ENCODE measurements around the gene GOSR1.
"Not testable (repeated sequence)": the region's sequence is repeated elsewhere in the genome, so short reads cannot be mapped to it uniquely, and the experiment has no call there.

The GOSR1 gene

GRCh38 chr17:30564422-30565072, 87.3 kb downstream of the GOSR1 start:
- not testable (repeated sequence) for DNase-seq; ATAC-seq (replicated peaks); H3K4me1 Mint-ChIP-seq (ENCODE audit: low read depth in 2 of 2); H3K4me3 Mint-ChIP-seq; H3K27ac Mint-ChIP-seq; H3K9me3 Mint-ChIP-seq; H3K36me3 Mint-ChIP-seq (ENCODE audit: insufficient read depth)
- peaks cover 29 to 65% of the 10 kb centered on the region in 2 donors for H3K27me3 Mint-ChIP-seq

GRCh38 chr17:30565073-30565935, 88.1 kb downstream of the GOSR1 start:
- no peak overlapping the region for H3K27ac Mint-ChIP-seq
- peaks cover 0 to 2% of the 10 kb centered on the region in 2 donors for H3K4me1 Mint-ChIP-seq (ENCODE audit: low read depth in 2 of 2)
- H3K36me3 Mint-ChIP-seq (ENCODE audit: insufficient read depth): peaks cover 7% of the 10 kb centered on the region
- DNase-seq (no peak), ATAC-seq (replicated peaks) (no peak)
- no peak overlapping the region for H3K4me3 Mint-ChIP-seq
- no peaks in the 10 kb centered on the region for H3K9me3 Mint-ChIP-seq
- peaks cover 29 to 65% of the 10 kb centered on the region in 2 donors for H3K27me3 Mint-ChIP-seq

GRCh38 chr17:30566104-30566503, 88.9 kb downstream of the GOSR1 start:
- peaks cover 29 to 65% of the 10 kb centered on the region in 2 donors for H3K27me3 Mint-ChIP-seq
- not testable (repeated sequence) for H3K36me3 Mint-ChIP-seq (ENCODE audit: insufficient read depth); H3K9me3 Mint-ChIP-seq; H3K4me3 Mint-ChIP-seq; ATAC-seq (replicated peaks); DNase-seq; H3K4me1 Mint-ChIP-seq (ENCODE audit: low read depth in 2 of 2); H3K27ac Mint-ChIP-seq

GRCh38 chr17:30566516-30567225, 89.5 kb downstream of the GOSR1 start:
- not testable (repeated sequence) for H3K36me3 Mint-ChIP-seq (ENCODE audit: insufficient read depth); H3K4me1 Mint-ChIP-seq (ENCODE audit: low read depth in 2 of 2); DNase-seq; ATAC-seq (replicated peaks); H3K4me3 Mint-ChIP-seq; H3K27ac Mint-ChIP-seq; H3K9me3 Mint-ChIP-seq
- peaks cover 29 to 69% of the 10 kb centered on the region in 2 donors for H3K27me3 Mint-ChIP-seq

- DNase-seq (no peak), ATAC-seq (replicated peaks) (no peak)
- no peak overlapping the region for H3K4me3 Mint-ChIP-seq
- H3K27me3 Mint-ChIP-seq: peaks cover 27 to 77% of the 10 kb centered on the region in 2 donors
- no peaks in the 10 kb centered on the region for H3K9me3 Mint-ChIP-seq
- H3K27ac Mint-ChIP-seq: peak overlapping the region in 1 of 2 donors; percentile 38
- peaks cover 0 to 2% of the 10 kb centered on the region in 2 donors for H3K4me1 Mint-ChIP-seq (ENCODE audit: low read depth in 2 of 2)
- peaks cover 7% of the 10 kb centered on the region for H3K36me3 Mint-ChIP-seq (ENCODE audit: insufficient read depth)
Observed at GRCh38 chr17:30567231-30568116, 90.3 kb downstream of the GOSR1 start.

- no peak for ATAC-seq (replicated peaks)
- no peak for DNase-seq
- no peak overlapping the region for H3K4me3 Mint-ChIP-seq
- peak overlapping the region in 1 of 2 donors; percentile 38 for H3K27ac Mint-ChIP-seq
- H3K4me1 Mint-ChIP-seq (ENCODE audit: low read depth in 2 of 2): peaks cover 0 to 2% of the 10 kb centered on the region in 2 donors
- no peaks in the 10 kb centered on the region for H3K9me3 Mint-ChIP-seq
- peaks cover 7% of the 10 kb centered on the region for H3K36me3 Mint-ChIP-seq (ENCODE audit: insufficient read depth)
- peaks cover 23 to 78% of the 10 kb centered on the region in 2 donors for H3K27me3 Mint-ChIP-seq
Observed at GRCh38 chr17:30568117-30568430, 90.9 kb downstream of the GOSR1 start.

GRCh38 chr17:30569531-30570175, 92.4 kb downstream of the GOSR1 start:
- H3K9me3 Mint-ChIP-seq; DNase-seq; ATAC-seq (replicated peaks); H3K4me1 Mint-ChIP-seq (ENCODE audit: low read depth in 2 of 2); H3K36me3 Mint-ChIP-seq (ENCODE audit: insufficient read depth); H3K4me3 Mint-ChIP-seq: not testable (repeated sequence)
- Mint-ChIP-seq H3K27ac (peak overlapping the region in 1 of 2 donors; percentile 71), H3K27me3 (peaks cover 24 to 87% of the 10 kb centered on the region in 2 donors)

GRCh38 chr17:30570191-30570590, 93.0 kb downstream of the GOSR1 start:
- H3K36me3 Mint-ChIP-seq (ENCODE audit: insufficient read depth): peaks cover 7% of the 10 kb centered on the region
- no peak overlapping the region for H3K4me3 Mint-ChIP-seq
- ATAC-seq (replicated peaks): no peak

GRCh38 chr17:30570596-30571265, 93.5 kb downstream of the GOSR1 start:
- H3K27ac Mint-ChIP-seq: no peak overlapping the region
- ATAC-seq (replicated peaks) (no peak), DNase-seq (no peak)
- H3K27me3 Mint-ChIP-seq: peaks cover 18 to 85% of the 10 kb centered on the region in 2 donors
- peaks cover 7% of the 10 kb centered on the region for H3K36me3 Mint-ChIP-seq (ENCODE audit: insufficient read depth)
- no peaks in the 10 kb centered on the region for H3K4me1 Mint-ChIP-seq (ENCODE audit: low read depth in 2 of 2)
- H3K4me3 Mint-ChIP-seq: no peak overlapping the region
- H3K9me3 Mint-ChIP-seq: no peaks in the 10 kb centered on the region

More at GRCh38 chr17:30570191-30570590, 93.0 kb downstream of the GOSR1 start:
- H3K9me3 Mint-ChIP-seq: no peaks in the 10 kb centered on the region
- DNase-seq: no peak
- H3K4me1 Mint-ChIP-seq (ENCODE audit: low read depth in 2 of 2): no peaks in the 10 kb centered on the region
- H3K27ac Mint-ChIP-seq: no peak overlapping the region
- peaks cover 19 to 87% of the 10 kb centered on the region in 2 donors for H3K27me3 Mint-ChIP-seq

GRCh38 chr17:30571404-30571803, 94.2 kb downstream of the GOSR1 start:
- H3K36me3 Mint-ChIP-seq (ENCODE audit: insufficient read depth); DNase-seq; H3K4me3 Mint-ChIP-seq; H3K4me1 Mint-ChIP-seq (ENCODE audit: low read depth in 2 of 2); ATAC-seq (replicated peaks); H3K27ac Mint-ChIP-seq; H3K9me3 Mint-ChIP-seq: not testable (repeated sequence)
- H3K27me3 Mint-ChIP-seq: peaks cover 18 to 78% of the 10 kb centered on the region in 2 donors

- no peaks in the 10 kb centered on the region for H3K4me1 Mint-ChIP-seq (ENCODE audit: low read depth in 2 of 2)
- DNase-seq: no peak
- ATAC-seq (replicated peaks): no peak
- no peaks in the 10 kb centered on the region for H3K9me3 Mint-ChIP-seq
- no peak overlapping the region for H3K27ac Mint-ChIP-seq
- peaks cover 7% of the 10 kb centered on the region for H3K36me3 Mint-ChIP-seq (ENCODE audit: insufficient read depth)
- H3K4me3 Mint-ChIP-seq: no peak overlapping the region
- H3K27me3 Mint-ChIP-seq: peaks cover 18 to 73% of the 10 kb centered on the region in 2 donors
Observed at GRCh38 chr17:30571921-30572320, 94.7 kb downstream of the GOSR1 start.
